Limb (tissue), 2 donors: ENCODE data around the gene TDRD6.

Experiments used
- DNase-seq, 2 donors: peaks; one replicate each; pipeline ENCODE4 v3.0.0-alpha.2; 2016; ENCODE audit errors: extremely low spot score in 2 of 2

TDRD6 gene

GRCh38 chr6:46688117-46688965 is 656 bp downstream of the TDRD6 start:
- no peak for DNase-seq

- DNase-seq, result no peak
These were observed 1.3 kb downstream of the TDRD6 start for GRCh38 chr6:46688966-46689335.

GRCh38 chr6:46689657-46690056 is 2.0 kb downstream of the TDRD6 start:
- DNase-seq, result no peak

GRCh38 chr6:46690141-46690755 is 2.6 kb downstream of the TDRD6 start:
- peak in 1 of 2 donors; percentile 28 for DNase-seq

- no peak for DNase-seq
These were observed 3.3 kb downstream of the TDRD6 start for GRCh38 chr6:46690911-46691451.

- no peak for DNase-seq
These were observed 12.3 kb downstream of the TDRD6 start for GRCh38 chr6:46699970-46700369.

- peak in 1 of 2 donors; percentile 15 for DNase-seq
These were observed 16.9 kb downstream of the TDRD6 start for GRCh38 chr6:46704562-46704961.

GRCh38 chr6:46706464-46706863 is 18.8 kb downstream of the TDRD6 start:
- no peak for DNase-seq

- no peak for DNase-seq
These were observed 23.8 kb downstream of the TDRD6 start for GRCh38 chr6:46711491-46711890.

GRCh38 chr6:46715141-46715540 is 27.5 kb downstream of the TDRD6 start:
- no peak for DNase-seq

GRCh38 chr6:46719099-46719498 is 31.4 kb downstream of the TDRD6 start:
- no peak for DNase-seq

GRCh38 chr6:46720401-46720800 is 32.7 kb downstream of the TDRD6 start:
- DNase-seq, result no peak

GRCh38 chr6:46729787-46730326 is 42.2 kb downstream of the TDRD6 start:
- no peak for DNase-seq

GRCh38 chr6:46730921-46731461 is 43.3 kb downstream of the TDRD6 start:
- DNase-seq, result no peak

- DNase-seq, result no peak
These were observed 45.7 kb downstream of the TDRD6 start for GRCh38 chr6:46733341-46733801.

GRCh38 chr6:46734867-46735719 is 47.4 kb downstream of the TDRD6 start, which contains the start of gene PLA2G7:
Gene PLA2G7, minus strand, starts transcription at chr6:46735375. Its CDS starts 12,484 bp downstream, at chr6:46722891.
- DNase-seq, result peak in 1 of 2 donors; percentile 70

GRCh38 chr6:46735720-46736031 is 48.0 kb downstream of the TDRD6 start:
- no peak for DNase-seq

GRCh38 chr6:46736906-46737305 is 49.2 kb downstream of the TDRD6 start:
- no peak for DNase-seq

GRCh38 chr6:46741482-46741881 is 53.8 kb downstream of the TDRD6 start:
- DNase-seq, result no peak

GRCh38 chr6:46741910-46742309 is 54.2 kb downstream of the TDRD6 start:
- no peak for DNase-seq
